Stomach (tissue), 9 donors: ENCODE data around the gene TNKS2. TPM values are rescaled to one million over a fixed set of nuclear protein-coding genes. Genes with fewer than 3 reads are reported as not detected.

Source experiments
- DNase-seq, 2 donors: peaks; one replicate each; pipeline versions ENCODE4 v3.0.0 to v3.0.0-alpha.2; 2013 to 2019
- H3K27ac ChIP-seq, 5 donors: fragments of 200-600 bp in 4 of 5; sonication (generic) in 4 of 5; one replicate each; pipeline ENCODE4 v1.5.1; 2013 to 2019; ENCODE audit warnings: mild to moderate bottlenecking in 1 of 5, moderate library complexity in 1 of 5
- H3K27me3 ChIP-seq, 3 donors: fragments of 200-600 bp; sonication (generic); one replicate each; pipeline ENCODE4 v1.5.1; 2017 to 2019; ENCODE audit warnings: mixed run types in 1 of 3
- H3K36me3 ChIP-seq, 4 donors: fragments of 200-600 bp; sonication (generic); 1 replicate in 3 of 4; 2 replicates in 1 of 4; pipeline ENCODE4 v1.5.1; 2016 to 2019
- H3K4me1 ChIP-seq, 4 donors: fragments of 200-600 bp; sonication (generic); one replicate each; pipeline ENCODE4 v1.5.1; 2016 to 2019
- H3K4me3 ChIP-seq, 4 donors: fragments of 200-600 bp; sonication (generic) in 3 of 4; one replicate each; pipeline ENCODE4 v1.5.1; 2016 to 2019; ENCODE audit warnings: mild to moderate bottlenecking in 1 of 4
- H3K9me3 ChIP-seq, 4 donors: fragments of 200-600 bp; sonication (generic); one replicate each; pipeline ENCODE4 v1.5.1; 2016 to 2019
- EP300 ChIP-seq: sonication (generic); formaldehyde crosslinking; IDR thresholded peaks from one replicate; pipeline ENCODE4 v1.6.1; 2017; ENCODE audit warnings: antibody characterized with exemption
- POLR2A ChIP-seq, 4 donors: fragments of 450-650 bp; IDR thresholded peaks; one replicate each; pipeline ENCODE4 v1.6.1; 2016; ENCODE audit warnings: antibody characterized with exemption in 4 of 4, control low read depth in 2 of 4, mild to moderate bottlenecking in 1 of 4, moderate library complexity in 1 of 4
- POLR2AphosphoS5 ChIP-seq, 3 donors: sonication (generic); formaldehyde crosslinking; IDR thresholded peaks; one replicate each; pipeline ENCODE4 v1.6.1; 2016; ENCODE audit warnings: antibody characterized with exemption in 3 of 3
- WGBS, 5 donors: extraction: QIAGEN DNeasy Blood & Tissue Kit in 3 of 5; methylation state at CpG; one replicate each; pipeline versions ENCODE4 v1.1.5 to v1.1.7; 2013 to 2018; 5-methylcytosine and 5-hydroxymethylcytosine counted together
- intact Hi-C: fragments of 100-400 bp; cut with DNase I; formaldehyde crosslinking; loops from one replicate; pipeline ENCODE4 v1.15.1; 2023; ENCODE audit warnings: low total_unique reads
- polyA plus RNA-seq, 3 donors: library from polyadenylated mRNA; stranded (reverse); fragments of 200-250 nt; gene quantifications; one replicate each; pipeline ENCODE4 v1.2.3, GENCODE V29; 2013
- total RNA-seq, 5 donors: library from RNA; depleted of rRNA; stranded (reverse); fragments of >200 nt; gene quantifications; one replicate each; pipeline versions ENCODE4 v1.1.0 to v1.2.3, GENCODE V29; 2014 to 2016
- TF ChIP-seq, protein P1 (sequence below), 7 experiments: fragments of 450-650 bp in 4 of 7; fragments of 200-600 bp in 3 of 7; sonication (generic) in 3 of 7; IDR thresholded peaks; one replicate each; pipeline ENCODE4 v1.5.1; 2016 to 2019; ENCODE audit warnings: antibody characterized with exemption in 7 of 7, control low read depth in 2 of 7, mild to moderate bottlenecking in 1 of 7
- donor health status: healthy with polysubstance abuse.
- donor health status: Bipolar disorder and iron deficiency.
- donor health status: healthy.

Gene TNKS2
- total and polyA plus RNA-seq, 8 donors, result 8.1 to 86.5 (median 28.9) TPM

DNA sequence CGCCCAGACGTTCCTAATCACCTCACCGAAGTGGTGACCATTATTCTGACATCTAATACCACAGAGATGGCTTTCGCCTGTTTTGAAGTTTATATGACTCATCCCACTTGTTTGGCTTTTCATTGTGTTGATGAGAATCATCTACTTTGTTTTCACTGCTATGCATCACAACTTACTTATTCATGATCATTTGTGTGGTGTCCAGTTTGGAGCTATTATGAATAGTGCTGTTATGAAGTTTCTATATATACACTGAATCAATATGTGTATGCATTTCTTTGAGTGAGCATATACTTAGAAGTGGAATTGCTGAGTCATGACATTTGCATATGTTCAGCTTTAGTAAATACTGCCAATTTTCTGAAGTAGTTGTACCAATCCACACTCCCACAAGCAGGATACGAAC lies 38.6 kb upstream of the TNKS2 start:
- no peaks in the 10 kb centered on the region for H3K9me3 ChIP-seq
- no peaks in the 10 kb centered on the region for H3K36me3 ChIP-seq
- H3K4me3 ChIP-seq, result no peak overlapping the region
- TF ChIP-seq EP300 (no peak), POLR2A (IDR thresholded peaks at IDR 0.05) (no peak), POLR2AphosphoS5 (IDR thresholded peaks at IDR 0.05) (no peak)
- TF ChIP-seq, protein P1, sequence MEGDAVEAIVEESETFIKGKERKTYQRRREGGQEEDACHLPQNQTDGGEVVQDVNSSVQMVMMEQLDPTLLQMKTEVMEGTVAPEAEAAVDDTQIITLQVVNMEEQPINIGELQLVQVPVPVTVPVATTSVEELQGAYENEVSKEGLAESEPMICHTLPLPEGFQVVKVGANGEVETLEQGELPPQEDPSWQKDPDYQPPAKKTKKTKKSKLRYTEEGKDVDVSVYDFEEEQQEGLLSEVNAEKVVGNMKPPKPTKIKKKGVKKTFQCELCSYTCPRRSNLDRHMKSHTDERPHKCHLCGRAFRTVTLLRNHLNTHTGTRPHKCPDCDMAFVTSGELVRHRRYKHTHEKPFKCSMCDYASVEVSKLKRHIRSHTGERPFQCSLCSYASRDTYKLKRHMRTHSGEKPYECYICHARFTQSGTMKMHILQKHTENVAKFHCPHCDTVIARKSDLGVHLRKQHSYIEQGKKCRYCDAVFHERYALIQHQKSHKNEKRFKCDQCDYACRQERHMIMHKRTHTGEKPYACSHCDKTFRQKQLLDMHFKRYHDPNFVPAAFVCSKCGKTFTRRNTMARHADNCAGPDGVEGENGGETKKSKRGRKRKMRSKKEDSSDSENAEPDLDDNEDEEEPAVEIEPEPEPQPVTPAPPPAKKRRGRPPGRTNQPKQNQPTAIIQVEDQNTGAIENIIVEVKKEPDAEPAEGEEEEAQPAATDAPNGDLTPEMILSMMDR (IDR thresholded peaks at IDR 0.05), result no peak
- DNase-seq, result no peak
- WGBS, 5 donors, result 76 to 80% (median 78%) methylated on average over 5 of the region's 5 CpGs
- H3K27ac ChIP-seq, result no peak overlapping the region
- peaks cover 0 to 4% (median 0%) of the 10 kb centered on the region in 3 donors for H3K27me3 ChIP-seq
- no peaks in the 10 kb centered on the region for H3K4me1 ChIP-seq
- intact Hi-C loops, result no loop called here

- peaks cover 0 to 4% (median 0%) of the 10 kb centered on the region in 3 donors for H3K27me3 ChIP-seq
- H3K27ac ChIP-seq, result no peak overlapping the region
- 69 to 78% (median 72%) methylated on average over 1 of the region's 1 CpG for WGBS, 5 donors
- no peaks in the 10 kb centered on the region for H3K9me3 ChIP-seq
- no peak for TF ChIP-seq POLR2A (IDR thresholded peaks at IDR 0.05)
- no peak for TF ChIP-seq EP300
- intact Hi-C loops, result loop anchor here (10.0 kb wide), 1 partner anchor 133 kb away; no protein-coding TSS in a partner anchor
- H3K4me3 ChIP-seq, result no peak overlapping the region
- no peaks in the 10 kb centered on the region for H3K36me3 ChIP-seq
- no peak for DNase-seq
- no peaks in the 10 kb centered on the region for H3K4me1 ChIP-seq
Observed at GRCh38 chr10:91761721-91762120, 36.5 kb upstream of the TNKS2 start.

- TF ChIP-seq POLR2A (IDR thresholded peaks at IDR 0.05) (no peak), POLR2AphosphoS5 (IDR thresholded peaks at IDR 0.05) (no peak), EP300 (no peak)
- TF ChIP-seq, protein P1 (IDR thresholded peaks at IDR 0.05), result no peak
- WGBS, 5 donors, result 62 to 82% (median 79%) methylated on average over 1 of the region's 1 CpG
- intact Hi-C loops, result loop anchor here (10.0 kb wide), 1 partner anchor 132 kb away; no protein-coding TSS in a partner anchor
- no peak for DNase-seq
- H3K9me3 ChIP-seq, result no peaks in the 10 kb centered on the region
- no peak overlapping the region for H3K27ac ChIP-seq
- no peak overlapping the region for H3K4me3 ChIP-seq
- H3K36me3 ChIP-seq, result no peaks in the 10 kb centered on the region
- H3K27me3 ChIP-seq, result no peaks in the 10 kb centered on the region
- H3K4me1 ChIP-seq, result no peaks in the 10 kb centered on the region
Observed at GRCh38 chr10:91762878-91763277, 35.3 kb upstream of the TNKS2 start.

- 87 to 90% (median 88%) methylated on average over 7 of the region's 7 CpGs for WGBS, 5 donors
- intact Hi-C loops, result loop anchor here (10.0 kb wide), 1 partner anchor 128 kb away; no protein-coding TSS in a partner anchor
- no peak overlapping the region for H3K4me3 ChIP-seq
- no peaks in the 10 kb centered on the region for H3K4me1 ChIP-seq
- no peaks in the 10 kb centered on the region for H3K9me3 ChIP-seq
- DNase-seq, result no peak
- no peaks in the 10 kb centered on the region for H3K27me3 ChIP-seq
- no peak for TF ChIP-seq EP300
- TF ChIP-seq POLR2AphosphoS5 (IDR thresholded peaks at IDR 0.05), result no peak
- TF ChIP-seq, protein P1 (IDR thresholded peaks at IDR 0.05), result no peak
- TF ChIP-seq POLR2A (IDR thresholded peaks at IDR 0.05), result no peak
- no peaks in the 10 kb centered on the region for H3K36me3 ChIP-seq
- H3K27ac ChIP-seq, result no peak overlapping the region
Observed at GRCh38 chr10:91766676-91767075, 31.6 kb upstream of the TNKS2 start.

GRCh38 chr10:91768123-91768522 lies 30.1 kb upstream of the TNKS2 start:
- intact Hi-C loops, result loop anchor here (10.0 kb wide), 1 partner anchor 127 kb away; no protein-coding TSS in a partner anchor
- Histone ChIP-seq H3K27ac (no peak overlapping the region), H3K36me3 (no peaks in the 10 kb centered on the region), H3K9me3 (no peaks in the 10 kb centered on the region), H3K4me1 (no peaks in the 10 kb centered on the region), H3K27me3 (no peaks in the 10 kb centered on the region), H3K4me3 (no peak overlapping the region)
- WGBS, 5 donors, result 77 to 92% (median 87%) methylated on average over 3 of the region's 3 CpGs
- no peak for TF ChIP-seq POLR2AphosphoS5 (IDR thresholded peaks at IDR 0.05)
- TF ChIP-seq EP300, result no peak
- TF ChIP-seq, protein P1 (IDR thresholded peaks at IDR 0.05), result no peak
- TF ChIP-seq POLR2A (IDR thresholded peaks at IDR 0.05), result no peak
- no peak for DNase-seq
